Measurements from ENCODE around the gene PPP2R5E. TPM values are rescaled to one million over a fixed set of nuclear protein-coding genes. Genes with fewer than 3 reads are reported as not detected.

The PPP2R5E gene
- total and polyA plus RNA-seq, 2 of the 8 experiments (the other 6 are each of a cell fraction or from before 2014, with no cell fraction given), result 6.8 to 64.6 TPM

- no peak overlapping the region for H3K4me3 ChIP-seq (ENCODE audit: extremely low read depth in 1 of 4, insufficient read depth in 2 of 4, low read depth in 3 of 4, low read length in 4 of 4)
- H3K4me1 ChIP-seq (replicated peaks in 1 of 4; ENCODE audit: control insufficient read depth in 3 of 4, insufficient read depth in 4 of 4, low read length in 3 of 4), result 0 out of 7 replicates have a peak, but pooled peaks cover 0 to 2% (median 0%) of the 10 kb centered on the region in 4 experiments
- no peak overlapping the region for H3K18ac ChIP-seq (ENCODE audit: extremely low read depth, low read length)
- H4K20me1 ChIP-seq (replicated peaks in 1 of 2; ENCODE audit: control insufficient read depth in 1 of 2, insufficient read depth in 2 of 2, low read length in 2 of 2), result no peaks in the 10 kb centered on the region
- no peak overlapping the region for H3K14ac ChIP-seq (ENCODE audit: insufficient read length)
- no peak overlapping the region for H4K8ac ChIP-seq (ENCODE audit: extremely low read depth, insufficient read depth, low read length)
- H2AK5ac ChIP-seq (ENCODE audit: low read depth, low read length), result no peak overlapping the region
- WGBS, 2 experiments (ENCODE audit: extremely low coverage in 1 of 2, insufficient coverage in 1 of 2, insufficient read length in 1 of 2, insufficient replicate concordance in 2 of 2, low coverage in 1 of 2, low lambda C conversion rate in 2 of 2, missing lambda C conversion rate in 1 of 2), result 94% methylated on average over 7 of the region's 7 CpGs; no CpG with 5 or more reads in 1 of the 2 experiments
- H2BK12ac ChIP-seq (ENCODE audit: low read depth, low read length), result no peak overlapping the region
- H2BK15ac ChIP-seq (ENCODE audit: low read length), result no peak overlapping the region
- H2BK120ac ChIP-seq (replicated peaks; ENCODE audit: low read depth, low read length), result no peak overlapping the region
- no peaks in the 10 kb centered on the region for H3K79me1 ChIP-seq (ENCODE audit: low read depth, low read length)
- DNase-seq (ENCODE audit: low read depth in 1 of 2, low spot score in 2 of 2) (no peak), FAIRE-seq (no peak)
- ChIA-PET POLR2A (ENCODE audit: partially characterized antibody) (no interaction called here), CTCF (ENCODE audit: partially characterized antibody) (interaction anchor here (1.5 kb wide), 1 partner anchor 49 kb away, joined by 4 read pairs; no protein-coding TSS in a partner anchor)
- H3K27me3 ChIP-seq (replicated peaks in 1 of 4; ENCODE audit: control insufficient read depth in 3 of 4, extremely low read depth in 1 of 4, insufficient read depth in 3 of 4, low read length in 3 of 4), result no peaks in the 10 kb centered on the region
- H3K56ac ChIP-seq (replicated peaks; ENCODE audit: insufficient read length, low read depth, low read length), result no peak overlapping the region
- H3K4me2 ChIP-seq (ENCODE audit: insufficient read depth in 1 of 2, low read depth in 2 of 2, low read length in 2 of 2), result no peak overlapping the region
- H3K9ac ChIP-seq (replicated peaks in 1 of 4; ENCODE audit: extremely low read depth in 1 of 4, low read depth in 3 of 4, low read length in 3 of 4), result no peak overlapping the region
- no peaks in the 10 kb centered on the region for H3K36me3 ChIP-seq (ENCODE audit: control insufficient read depth in 2 of 4, insufficient read depth in 4 of 4, low read length in 3 of 4)
- no peak overlapping the region for H2BK5ac ChIP-seq (ENCODE audit: low read depth, low read length)
- H3K79me2 ChIP-seq (ENCODE audit: control insufficient read depth in 1 of 2, insufficient read depth in 2 of 2, low read length in 2 of 2), result no peaks in the 10 kb centered on the region
- H2BK20ac ChIP-seq (ENCODE audit: low read length), result no peak overlapping the region
- H3K23ac ChIP-seq (ENCODE audit: insufficient read length), result no peak overlapping the region
- H3K27ac ChIP-seq (ENCODE audit: low read depth, low read length), result no peak overlapping the region
- no peak overlapping the region for H3K4ac ChIP-seq (replicated peaks; ENCODE audit: insufficient read length, low read depth, low read length)
- no peak overlapping the region for H4K5ac ChIP-seq (ENCODE audit: insufficient read length, low read depth, low read length)
- no peak overlapping the region for H4K91ac ChIP-seq (replicated peaks; ENCODE audit: insufficient read length, low read length)
- no peak overlapping the region for H2AFZ ChIP-seq (ENCODE audit: low read length)
- no peaks in the 10 kb centered on the region for H3K9me3 ChIP-seq (ENCODE audit: insufficient read depth in 2 of 2, low read depth in 1 of 2, low read length in 1 of 2)
- H3K23me2 ChIP-seq (ENCODE audit: low read depth, low read length), result no peaks in the 10 kb centered on the region; the same call in 1 of the 2 replicates
- TF ChIP-seq SUZ12 (IDR thresholded peaks at IDR 0.05; ENCODE audit: low read length) (no peak), ZNF274 (IDR thresholded peaks at IDR 0.05; ENCODE audit: borderline replicate concordance, extremely low read depth, low read length) (no peak), KDM4A (IDR thresholded peaks at IDR 0.05; ENCODE audit: low read depth, low read length, severe bottlenecking) (no peak), SP1 (IDR thresholded peaks at IDR 0.05; ENCODE audit: low read depth, low read length) (no peak), SRF (IDR thresholded peaks at IDR 0.05; ENCODE audit: low read depth, low read length) (no peak), SIN3A (conservative IDR thresholded peaks at IDR 0.05 in 1 of 2, IDR thresholded peaks at IDR 0.05 in 1 of 2; ENCODE audit: low read depth in 1 of 2, low read length in 2 of 2) (no peak), KDM5A (IDR thresholded peaks at IDR 0.05; ENCODE audit: low read length) (no peak), TAF1 (IDR thresholded peaks at IDR 0.05; ENCODE audit: low read depth, low read length) (no peak), TCF12 (IDR thresholded peaks at IDR 0.05; ENCODE audit: low read depth, low read length) (no peak), POU5F1 (IDR thresholded peaks at IDR 0.05; ENCODE audit: low read depth, low read length) (no peak), CEBPB (IDR thresholded peaks at IDR 0.05; ENCODE audit: low read depth, low read length) (no peak), EGR1 (IDR thresholded peaks at IDR 0.05; ENCODE audit: borderline replicate concordance, low read depth, low read length) (no peak), CREB1 (IDR thresholded peaks at IDR 0.05) (no peak), PHF8 (conservative IDR thresholded peaks at IDR 0.05; ENCODE audit: low read depth, low read length) (no peak), RNF2 (IDR thresholded peaks at IDR 0.05; ENCODE audit: borderline replicate concordance, low read depth, low read length, missing control alignments, poor library complexity, severe bottlenecking) (no peak)
Measured at GRCh38 chr14:63357841-63358240, 185.3 kb downstream of the PPP2R5E start.

Data from H1 (cell line).